NT2/D1 (cell line): Measurements from ENCODE around the gene PROB1.

Experiments used
- YY1 ChIP-seq: IDR thresholded peaks from 2 replicates; pipeline ENCODE4 v1.6.1; 2011; ENCODE audit not compliant: insufficient read length, insufficient read depth
- ZNF274 ChIP-seq: IDR thresholded peaks from 2 replicates; pipeline ENCODE4 v1.6.1; 2011; ENCODE audit warnings: mild to moderate bottlenecking, low read depth, low read length

DNA sequence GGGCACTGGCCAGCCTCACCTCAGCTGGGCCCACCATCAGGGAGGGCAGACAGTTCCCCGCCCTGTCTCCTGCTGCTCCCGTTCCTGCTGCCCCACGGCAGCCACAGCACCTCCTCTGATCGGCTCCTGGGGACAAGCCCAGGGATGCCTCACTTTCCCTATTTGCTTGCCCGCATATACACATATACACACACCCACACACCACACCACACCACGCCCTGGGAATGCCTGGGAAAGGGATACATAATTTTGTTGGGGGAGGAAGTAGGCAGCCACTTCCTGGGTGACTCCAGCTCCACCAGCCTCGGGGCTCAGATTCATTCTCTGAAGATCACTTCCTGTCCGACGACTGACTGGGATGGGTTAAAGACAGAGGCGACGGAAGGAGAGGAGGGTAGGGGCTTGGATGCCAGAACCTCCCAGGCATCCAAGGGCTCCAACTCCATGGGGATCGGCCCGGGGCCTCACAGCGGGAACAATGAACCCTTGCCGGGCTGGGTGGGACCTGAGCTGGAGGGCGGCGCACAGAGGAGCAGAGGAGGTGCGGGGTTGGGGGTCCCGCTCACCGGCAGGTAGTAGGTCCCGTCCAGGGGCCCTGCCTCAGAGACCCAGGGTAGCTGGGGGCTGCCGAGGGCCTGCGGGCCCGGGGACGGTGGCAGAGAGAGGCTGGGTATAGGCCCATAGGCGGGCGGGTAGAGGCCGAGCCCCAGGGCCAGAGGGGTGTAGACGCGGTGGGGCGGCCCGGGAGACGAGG, 3.2 kb downstream of the PROB1 start:
- TF ChIP-seq YY1: no peak
- no peak for TF ChIP-seq ZNF274
